ENCODE measurements around the gene ARHGAP26. TPM values are rescaled to one million over a fixed set of nuclear protein-coding genes. Genes with fewer than 3 reads are reported as not detected.

Gene ARHGAP26
- total RNA-seq, 1 experiment from 2014 or later, result 34.5 TPM

DNA sequence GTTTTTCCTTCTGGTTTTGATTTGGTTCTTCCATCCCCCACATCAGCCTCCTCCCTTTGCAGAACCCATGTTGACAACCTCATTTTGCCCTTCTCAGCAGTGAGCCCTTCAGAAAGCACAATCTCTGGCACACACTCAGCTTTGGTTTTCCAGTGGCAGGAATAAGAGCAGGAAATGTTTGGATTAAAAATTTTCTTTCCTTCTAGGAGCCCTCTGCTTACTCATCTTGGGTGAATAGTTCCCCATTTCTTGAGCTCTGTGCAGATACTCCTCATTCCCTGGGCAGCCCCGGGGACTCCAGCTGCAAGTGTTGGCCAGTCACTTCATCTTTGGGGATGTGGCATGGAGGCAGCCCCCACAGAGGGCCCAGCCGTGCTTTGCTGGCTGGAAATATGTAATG is 462.9 kb downstream of the ARHGAP26 start:
- CTCF ChIA-PET, result no interaction called here
- RAD21 ChIA-PET (ENCODE audit: low non-redundant PET in 1 of 2, low total read pairs in 2 of 2, uncharacterized antibody in 2 of 2, unreplicated experiment in 2 of 2), result no interaction called here
- Histone ChIP-seq H3K36me3 (ENCODE audit: control insufficient read depth in 1 of 2, insufficient read depth in 2 of 2, low read length in 2 of 2) (no peaks in the 10 kb centered on the region), H2AFZ (ENCODE audit: low read depth, low read length, poor library complexity, severe bottlenecking) (no peak overlapping the region), H3K9ac (ENCODE audit: low read length) (no peak overlapping the region), H3K27ac (ENCODE audit: low read depth, low read length) (no peak overlapping the region), H3K9me2 (ENCODE audit: insufficient read depth) (no peaks in the 10 kb centered on the region), H3K79me2 (ENCODE audit: insufficient read depth, low read length) (no peaks in the 10 kb centered on the region), H3K4me2 (ENCODE audit: low read length) (no peak overlapping the region), H3K9me3 (ENCODE audit: control insufficient read depth in 1 of 2, insufficient read depth in 1 of 2, low read depth in 1 of 2, low read length in 2 of 2) (no peaks in the 10 kb centered on the region), H4K20me1 (ENCODE audit: insufficient read depth) (no peaks in the 10 kb centered on the region), H3K27me3 (ENCODE audit: insufficient read depth, low read length) (no peaks in the 10 kb centered on the region), H3K4me1 (ENCODE audit: control insufficient read depth in 1 of 2, insufficient read depth in 2 of 2, low read length in 2 of 2) (peaks cover 0 to 16% of the 10 kb centered on the region in 2 experiments; a peak in 1 of 4 replicates), H3K4me3 (replicated peaks in 1 of 2; ENCODE audit: low read depth in 1 of 2, low read length in 2 of 2) (no peak overlapping the region)
- no peak for ATAC-seq
- TF ChIP-seq, protein P1, sequence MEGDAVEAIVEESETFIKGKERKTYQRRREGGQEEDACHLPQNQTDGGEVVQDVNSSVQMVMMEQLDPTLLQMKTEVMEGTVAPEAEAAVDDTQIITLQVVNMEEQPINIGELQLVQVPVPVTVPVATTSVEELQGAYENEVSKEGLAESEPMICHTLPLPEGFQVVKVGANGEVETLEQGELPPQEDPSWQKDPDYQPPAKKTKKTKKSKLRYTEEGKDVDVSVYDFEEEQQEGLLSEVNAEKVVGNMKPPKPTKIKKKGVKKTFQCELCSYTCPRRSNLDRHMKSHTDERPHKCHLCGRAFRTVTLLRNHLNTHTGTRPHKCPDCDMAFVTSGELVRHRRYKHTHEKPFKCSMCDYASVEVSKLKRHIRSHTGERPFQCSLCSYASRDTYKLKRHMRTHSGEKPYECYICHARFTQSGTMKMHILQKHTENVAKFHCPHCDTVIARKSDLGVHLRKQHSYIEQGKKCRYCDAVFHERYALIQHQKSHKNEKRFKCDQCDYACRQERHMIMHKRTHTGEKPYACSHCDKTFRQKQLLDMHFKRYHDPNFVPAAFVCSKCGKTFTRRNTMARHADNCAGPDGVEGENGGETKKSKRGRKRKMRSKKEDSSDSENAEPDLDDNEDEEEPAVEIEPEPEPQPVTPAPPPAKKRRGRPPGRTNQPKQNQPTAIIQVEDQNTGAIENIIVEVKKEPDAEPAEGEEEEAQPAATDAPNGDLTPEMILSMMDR (IDR thresholded peaks at IDR 0.05 in 2 of 3, conservative IDR thresholded peaks at IDR 0.05 in 1 of 3; ENCODE audit: borderline replicate concordance in 1 of 3, insufficient read depth in 1 of 3, low read depth in 2 of 3, low read length in 2 of 3), result no peak
- no TSS peak for BruUV-seq (replicated peaks)
- no peak for DNase-seq (ENCODE audit: low read depth, low spot score)
- POLR2A ChIA-PET, result no interaction called here
- intact Hi-C loops (cut with micrococcal nuclease), result no loop called here

DNA sequence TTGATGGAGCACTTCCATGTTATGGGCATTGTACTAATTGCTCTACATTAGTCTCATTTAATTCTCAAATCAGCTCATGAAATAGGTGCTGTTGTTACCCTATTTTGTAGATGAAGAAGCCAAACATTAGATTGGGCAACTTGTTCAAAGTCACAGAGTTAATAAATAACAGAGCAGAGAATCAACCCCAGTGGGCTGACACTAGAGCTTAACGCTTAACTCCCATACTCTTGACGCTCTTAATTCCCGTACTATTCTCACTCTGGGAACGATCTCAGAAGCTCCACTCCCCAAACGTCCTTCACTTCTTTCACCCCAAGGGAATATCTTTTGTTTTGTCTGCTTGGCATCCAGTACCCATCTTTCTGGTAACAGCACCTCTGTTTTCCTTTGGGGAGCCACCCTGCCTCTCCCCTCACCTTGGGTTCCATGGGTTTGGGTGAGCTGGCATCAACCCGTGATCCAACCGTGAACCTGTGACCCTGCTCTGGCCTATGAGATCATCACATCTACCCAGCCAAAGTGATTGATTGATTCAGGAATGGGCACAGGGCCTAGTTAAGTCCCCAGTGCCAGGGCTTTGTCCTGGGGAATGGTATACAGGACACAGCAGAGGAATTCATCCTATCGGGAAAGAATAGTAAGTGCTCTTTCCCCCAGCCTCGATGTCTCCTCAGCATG is 464.1 kb downstream of the ARHGAP26 start:
- no peak for ATAC-seq
- Histone ChIP-seq H2AFZ (ENCODE audit: low read depth, low read length, poor library complexity, severe bottlenecking) (no peak overlapping the region), H3K4me3 (replicated peaks in 1 of 2; ENCODE audit: low read depth in 1 of 2, low read length in 2 of 2) (no peak overlapping the region), H3K4me2 (ENCODE audit: low read length) (no peak overlapping the region), H3K9me2 (ENCODE audit: insufficient read depth) (no peaks in the 10 kb centered on the region), H3K27ac (ENCODE audit: low read depth, low read length) (no peak overlapping the region), H3K79me2 (ENCODE audit: insufficient read depth, low read length) (no peaks in the 10 kb centered on the region), H4K20me1 (ENCODE audit: insufficient read depth) (no peaks in the 10 kb centered on the region), H3K9ac (ENCODE audit: low read length) (no peak overlapping the region), H3K4me1 (ENCODE audit: control insufficient read depth in 1 of 2, insufficient read depth in 2 of 2, low read length in 2 of 2) (peaks cover 0 to 16% of the 10 kb centered on the region in 2 experiments; a peak in 1 of 4 replicates), H3K9me3 (ENCODE audit: control insufficient read depth in 1 of 2, insufficient read depth in 1 of 2, low read depth in 1 of 2, low read length in 2 of 2) (no peaks in the 10 kb centered on the region), H3K27me3 (ENCODE audit: insufficient read depth, low read length) (no peaks in the 10 kb centered on the region), H3K36me3 (ENCODE audit: control insufficient read depth in 1 of 2, insufficient read depth in 2 of 2, low read length in 2 of 2) (no peaks in the 10 kb centered on the region)
- ChIA-PET CTCF (no interaction called here), RAD21 (ENCODE audit: low non-redundant PET in 1 of 2, low total read pairs in 2 of 2, uncharacterized antibody in 2 of 2, unreplicated experiment in 2 of 2) (interaction anchor here in 1 of 2 experiments (0.8 kb wide), 1 partner anchor 33 kb away, joined by 4 read pairs; no protein-coding TSS in a partner anchor), POLR2A (interaction anchor here (0.7 kb wide), 1 partner anchor 345 kb away, joined by 5 read pairs; no protein-coding TSS in a partner anchor)
- no TSS peak for BruUV-seq (replicated peaks)
- intact Hi-C loops (cut with micrococcal nuclease), result no loop called here
- TF ChIP-seq FOSL1 (IDR thresholded peaks at IDR 0.05; ENCODE audit: low read depth), result no peak
- no peak for TF ChIP-seq JUND (IDR thresholded peaks at IDR 0.05)
- TF ChIP-seq EZH2 (IDR thresholded peaks at IDR 0.05), result no peak
- no peak for TF ChIP-seq CBX3 (IDR thresholded peaks at IDR 0.05; ENCODE audit: low read depth)
- TF ChIP-seq ELF1 (IDR thresholded peaks at IDR 0.05; ENCODE audit: borderline replicate concordance, low read depth), result no peak
- no peak for TF ChIP-seq POLR2AphosphoS5 (IDR thresholded peaks at IDR 0.05; ENCODE audit: low read depth, low read length)
- TF ChIP-seq, protein P2, sequence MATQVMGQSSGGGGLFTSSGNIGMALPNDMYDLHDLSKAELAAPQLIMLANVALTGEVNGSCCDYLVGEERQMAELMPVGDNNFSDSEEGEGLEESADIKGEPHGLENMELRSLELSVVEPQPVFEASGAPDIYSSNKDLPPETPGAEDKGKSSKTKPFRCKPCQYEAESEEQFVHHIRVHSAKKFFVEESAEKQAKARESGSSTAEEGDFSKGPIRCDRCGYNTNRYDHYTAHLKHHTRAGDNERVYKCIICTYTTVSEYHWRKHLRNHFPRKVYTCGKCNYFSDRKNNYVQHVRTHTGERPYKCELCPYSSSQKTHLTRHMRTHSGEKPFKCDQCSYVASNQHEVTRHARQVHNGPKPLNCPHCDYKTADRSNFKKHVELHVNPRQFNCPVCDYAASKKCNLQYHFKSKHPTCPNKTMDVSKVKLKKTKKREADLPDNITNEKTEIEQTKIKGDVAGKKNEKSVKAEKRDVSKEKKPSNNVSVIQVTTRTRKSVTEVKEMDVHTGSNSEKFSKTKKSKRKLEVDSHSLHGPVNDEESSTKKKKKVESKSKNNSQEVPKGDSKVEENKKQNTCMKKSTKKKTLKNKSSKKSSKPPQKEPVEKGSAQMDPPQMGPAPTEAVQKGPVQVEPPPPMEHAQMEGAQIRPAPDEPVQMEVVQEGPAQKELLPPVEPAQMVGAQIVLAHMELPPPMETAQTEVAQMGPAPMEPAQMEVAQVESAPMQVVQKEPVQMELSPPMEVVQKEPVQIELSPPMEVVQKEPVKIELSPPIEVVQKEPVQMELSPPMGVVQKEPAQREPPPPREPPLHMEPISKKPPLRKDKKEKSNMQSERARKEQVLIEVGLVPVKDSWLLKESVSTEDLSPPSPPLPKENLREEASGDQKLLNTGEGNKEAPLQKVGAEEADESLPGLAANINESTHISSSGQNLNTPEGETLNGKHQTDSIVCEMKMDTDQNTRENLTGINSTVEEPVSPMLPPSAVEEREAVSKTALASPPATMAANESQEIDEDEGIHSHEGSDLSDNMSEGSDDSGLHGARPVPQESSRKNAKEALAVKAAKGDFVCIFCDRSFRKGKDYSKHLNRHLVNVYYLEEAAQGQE (IDR thresholded peaks at IDR 0.05; ENCODE audit: low read depth), result no peak
- TF ChIP-seq EGR1 (IDR thresholded peaks at IDR 0.05; ENCODE audit: low read depth), result no peak
- no peak for TF ChIP-seq YY1 (IDR thresholded peaks at IDR 0.05; ENCODE audit: extremely low read depth, insufficient replicate concordance, low read depth, low read length)
- no peak for TF ChIP-seq CEBPB (IDR thresholded peaks at IDR 0.05; ENCODE audit: low read depth)
- DNase-seq (ENCODE audit: low read depth, low spot score), result no peak
